Measurements from ENCODE around the gene SLC35E1. TPM values are rescaled to one million over a fixed set of nuclear protein-coding genes. Genes with fewer than 3 reads are reported as not detected.

SLC35E1 gene
- total RNA-seq, 1 experiment from 2014 or later: 35.8 TPM

DNA sequence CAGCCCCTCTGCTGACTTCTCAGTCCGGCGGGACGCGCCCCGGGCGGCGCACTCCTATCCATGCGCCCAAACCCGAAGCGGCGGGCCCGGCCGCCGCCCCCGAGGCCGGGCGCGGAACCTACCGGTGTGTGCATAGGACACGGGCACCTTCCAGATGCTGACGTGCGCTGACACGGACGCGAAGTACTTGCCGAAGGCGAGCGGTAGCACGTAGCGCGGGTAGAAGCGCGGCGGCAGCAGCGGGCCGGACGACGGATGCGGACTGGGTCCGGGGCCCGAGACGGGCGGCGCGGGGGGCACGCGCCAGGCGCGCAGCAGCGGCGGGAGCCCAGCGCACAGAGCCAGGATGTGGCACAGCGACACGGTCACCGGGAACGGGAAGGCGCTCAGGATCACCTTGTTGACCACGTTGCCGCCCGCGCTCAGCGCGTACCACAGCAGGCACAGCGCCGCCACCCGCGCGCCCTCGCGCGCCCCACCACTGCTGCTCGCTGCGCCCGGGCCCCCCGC lies 338 bp downstream of the SLC35E1 start:
- Histone ChIP-seq H4K91ac (ENCODE audit: insufficient read length, low read depth, low read length) (no peak overlapping the region), H2AFZ (ENCODE audit: low read length) (no peak overlapping the region), H4K5ac (ENCODE audit: insufficient read length, low read depth, low read length) (no peak overlapping the region), H3K9ac (ENCODE audit: extremely low read depth, insufficient read length, low read length) (peak overlapping the region; percentile 39), H4K20me1 (ENCODE audit: control insufficient read depth, insufficient read depth, insufficient read length) (no peaks in the 10 kb centered on the region), H2BK20ac (ENCODE audit: low read depth, low read length, poor library complexity, severe bottlenecking) (no peak overlapping the region), H2AK5ac (ENCODE audit: insufficient read length, low read length) (no peak overlapping the region), H3K14ac (ENCODE audit: insufficient read depth, low read length) (peak overlapping the region; percentile 33), H3T11ph (ENCODE audit: low read length) (no peak overlapping the region), H3K23ac (ENCODE audit: insufficient read length, low read depth, low read length) (no peak overlapping the region), H3K23me2 (ENCODE audit: insufficient read length, low read depth, low read length, poor library complexity, severe bottlenecking) (peaks cover 12% of the 10 kb centered on the region), H3K4me2 (ENCODE audit: insufficient read depth, insufficient read length, low read length) (peak overlapping the region; percentile 72), H3K56ac (ENCODE audit: insufficient read length, low read depth, low read length) (no peak overlapping the region), H3K79me1 (ENCODE audit: insufficient read depth, low read depth, low read length, poor library complexity, severe bottlenecking) (peaks cover 14% of the 10 kb centered on the region), H2BK5ac (ENCODE audit: insufficient read length, low read length) (no peak overlapping the region), H3K79me2 (ENCODE audit: insufficient read depth, low read length) (no peaks in the 10 kb centered on the region; the same call in 1 of the 2 replicates), H3K27me3 (ENCODE audit: insufficient read depth, low read length) (no peaks in the 10 kb centered on the region), H3K18ac (ENCODE audit: insufficient read length, low read depth, low read length) (no peak overlapping the region), H3K27ac (ENCODE audit: insufficient read length, low read depth, low read length) (no peak overlapping the region), H3K4me1 (ENCODE audit: insufficient read depth, low read length) (no peaks in the 10 kb centered on the region), H3K4ac (ENCODE audit: low read depth, low read length) (no peak overlapping the region), H3K9me3 (ENCODE audit: control insufficient read depth, low read depth, low read length) (no peaks in the 10 kb centered on the region), H2BK15ac (ENCODE audit: low read depth, low read length) (no peak overlapping the region), H4K8ac (replicated peaks; ENCODE audit: insufficient read length, low read depth, low read length) (no peak overlapping the region), H2BK120ac (ENCODE audit: low read depth, low read length, poor library complexity, severe bottlenecking) (no peak overlapping the region), H2BK12ac (ENCODE audit: insufficient read length, low read depth, low read length) (no peak overlapping the region)
- Mint-ChIP-seq H3K4me3 (peak overlapping the region; percentile 82 to 88), H3K4me1 (peaks cover 18 to 19% of the 10 kb centered on the region in 2 experiments), H3K9me3 (no peaks in the 10 kb centered on the region; a peak in 1 of 5 replicates), H3K36me3 (ENCODE audit: insufficient read depth in 1 of 3, low read depth in 3 of 3) (peaks cover 13 to 41% (median 37%) of the 10 kb centered on the region in 3 experiments; a peak in 6 of 7 replicates), H3K27me3 (ENCODE audit: low read depth) (no peaks in the 10 kb centered on the region), H3K27ac (peak overlapping the region in 2 of 3 experiments; percentile 68 to 70; a peak in 4 of 7 replicates)
- TF ChIP-seq, protein P1, sequence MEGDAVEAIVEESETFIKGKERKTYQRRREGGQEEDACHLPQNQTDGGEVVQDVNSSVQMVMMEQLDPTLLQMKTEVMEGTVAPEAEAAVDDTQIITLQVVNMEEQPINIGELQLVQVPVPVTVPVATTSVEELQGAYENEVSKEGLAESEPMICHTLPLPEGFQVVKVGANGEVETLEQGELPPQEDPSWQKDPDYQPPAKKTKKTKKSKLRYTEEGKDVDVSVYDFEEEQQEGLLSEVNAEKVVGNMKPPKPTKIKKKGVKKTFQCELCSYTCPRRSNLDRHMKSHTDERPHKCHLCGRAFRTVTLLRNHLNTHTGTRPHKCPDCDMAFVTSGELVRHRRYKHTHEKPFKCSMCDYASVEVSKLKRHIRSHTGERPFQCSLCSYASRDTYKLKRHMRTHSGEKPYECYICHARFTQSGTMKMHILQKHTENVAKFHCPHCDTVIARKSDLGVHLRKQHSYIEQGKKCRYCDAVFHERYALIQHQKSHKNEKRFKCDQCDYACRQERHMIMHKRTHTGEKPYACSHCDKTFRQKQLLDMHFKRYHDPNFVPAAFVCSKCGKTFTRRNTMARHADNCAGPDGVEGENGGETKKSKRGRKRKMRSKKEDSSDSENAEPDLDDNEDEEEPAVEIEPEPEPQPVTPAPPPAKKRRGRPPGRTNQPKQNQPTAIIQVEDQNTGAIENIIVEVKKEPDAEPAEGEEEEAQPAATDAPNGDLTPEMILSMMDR (conservative IDR thresholded peaks at IDR 0.05): no peak
- WGBS (ENCODE audit: extremely low coverage, insufficient read length, low lambda C conversion rate): no CpG with 5 or more reads among the region's 75 CpGs
- no peak for DNase-seq
